SK-N-MC (cell line): ENCODE measurements around the gene HSPBP1.
"Not testable (repeated sequence)": the region's sequence is repeated elsewhere in the genome, so short reads cannot be mapped to it uniquely, and the experiment has no call there.

Experiments used
- EZH2 ChIP-seq: fragments of 200-600 bp; sonication (generic); IDR thresholded peaks from one replicate; pipeline ENCODE4 v1.6.1; 2017; ENCODE audit warnings: antibody characterized with exemption
- POLR2AphosphoS5 ChIP-seq: IDR thresholded peaks from 2 replicates; pipeline ENCODE4 v1.6.1; 2012; ENCODE audit warnings: mild to moderate bottlenecking, low read depth, low read length, borderline replicate concordance

- not testable (repeated sequence) for TF ChIP-seq EZH2, POLR2AphosphoS5
Observed at GRCh38 chr19:55224679-55225414, 55.1 kb downstream of the HSPBP1 start.
